ENCODE results near the gene N4BP3.

The N4BP3 gene

DNA sequence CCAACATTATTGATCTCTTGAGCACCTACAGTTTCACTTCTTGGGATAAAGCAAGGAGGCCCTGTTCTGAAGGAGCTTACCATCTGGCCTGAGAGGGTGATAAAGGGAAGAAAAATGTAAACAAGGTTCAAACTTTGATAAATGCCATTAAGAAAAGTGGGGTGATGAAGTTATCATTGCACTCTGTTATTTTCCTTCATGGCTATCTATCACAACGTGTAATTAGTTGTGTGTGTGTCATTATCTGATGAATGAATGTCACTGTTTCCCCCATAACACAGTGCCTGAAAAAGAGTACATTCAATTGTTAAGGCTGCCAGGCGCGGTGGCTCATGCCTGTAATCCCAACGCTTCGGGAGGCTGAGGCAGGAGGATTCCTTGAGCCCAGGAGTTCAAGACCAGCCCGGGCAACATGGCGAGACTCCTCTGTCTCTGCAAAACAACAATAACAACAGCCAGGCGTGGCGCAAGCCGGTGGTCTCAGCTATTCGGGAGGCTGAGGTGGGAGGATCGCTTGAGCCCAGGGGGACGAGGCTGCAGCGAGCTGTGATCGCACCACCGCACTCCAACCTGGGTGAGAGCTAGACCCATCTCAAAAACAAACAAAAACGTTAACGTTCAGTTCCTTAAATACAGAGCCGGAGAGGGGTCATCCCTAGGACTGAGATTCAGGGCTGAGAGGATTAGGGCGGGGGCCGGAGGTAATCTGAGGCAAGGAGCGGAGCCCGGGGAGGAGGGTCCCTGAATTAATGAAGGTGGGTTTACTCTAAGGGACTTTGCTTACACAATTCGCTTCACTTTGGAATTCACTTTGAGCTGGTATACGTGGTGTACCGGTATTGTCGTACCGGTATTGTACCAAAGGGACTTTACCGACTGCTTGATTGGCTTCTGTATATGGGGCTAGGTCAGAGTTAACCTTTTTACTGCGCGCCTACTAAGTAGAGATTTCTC, 39.4 kb downstream of the N4BP3 start:
- FAIRE-seq: no peak

- peak; percentile 99 for FAIRE-seq
Measured at GRCh38 chr5:178153530-178154340, 40.4 kb downstream of the N4BP3 start, which contains the start of gene NHP2. NHP2 (minus strand) TSS chr5:178153885; CDS start chr5:178153817, 68 bp downstream.

- FAIRE-seq: no peak
Measured at GRCh38 chr5:178155065-178155464, 41.7 kb downstream of the N4BP3 start.

- no peak for FAIRE-seq
Measured at GRCh38 chr5:178160176-178160575, 46.8 kb downstream of the N4BP3 start.

- FAIRE-seq: no peak
Measured at GRCh38 chr5:178162481-178162880, 49.1 kb downstream of the N4BP3 start.

- FAIRE-seq: no peak
Measured at GRCh38 chr5:178163772-178164735, 50.7 kb downstream of the N4BP3 start.

GRCh38 chr5:178165581-178165980, 52.2 kb downstream of the N4BP3 start:
- FAIRE-seq: no peak

DNA sequence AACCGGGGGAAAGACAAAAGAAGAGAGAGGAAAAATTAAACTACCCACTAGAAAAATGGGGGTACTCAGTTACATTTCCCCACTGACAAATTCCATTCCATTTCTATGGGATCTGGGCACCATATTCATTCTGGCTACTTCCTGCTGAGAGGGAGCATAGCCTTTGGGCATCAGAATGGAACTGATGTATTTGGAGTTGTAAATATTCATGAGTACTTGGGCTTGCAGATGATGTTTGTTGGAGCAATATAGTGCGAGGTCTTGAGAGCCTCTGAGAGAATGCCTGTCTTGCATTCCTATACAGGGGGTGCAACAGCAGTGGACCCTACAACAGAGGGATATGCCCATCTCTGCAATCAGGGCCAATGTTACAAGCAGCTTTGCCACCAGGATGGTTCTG, 57.1 kb downstream of the N4BP3 start:
- no peak for FAIRE-seq

GRCh38 chr5:178174456-178174855, 61.1 kb downstream of the N4BP3 start:
- no peak for FAIRE-seq

All from A204.1 (cell line).